Sigmoid colon (tissue), 7 donors: ENCODE results near the gene CIC. TPM values are rescaled to one million over a fixed set of nuclear protein-coding genes. Genes with fewer than 3 reads are reported as not detected.
"Not testable (repeated sequence)": the region's sequence is repeated elsewhere in the genome, so short reads cannot be mapped to it uniquely, and the experiment has no call there.

Experiments used
- DNase-seq: peaks from one replicate; pipeline ENCODE4 v3.0.0-alpha.2; 2019
- H3K27ac ChIP-seq, 4 donors: fragments of 200-600 bp; sonication (generic); one replicate each; pipeline ENCODE4 v1.5.1; 2016 to 2019; ENCODE audit warnings: mild to moderate bottlenecking in 1 of 4
- H3K27me3 ChIP-seq, 3 donors: fragments of 200-600 bp; sonication (generic); one replicate each; pipeline ENCODE4 v1.5.1; 2019; ENCODE audit warnings: mild to moderate bottlenecking in 1 of 3
- H3K36me3 ChIP-seq, 4 donors: fragments of 200-600 bp; sonication (generic); one replicate each; pipeline ENCODE4 v1.5.1; 2016 to 2019
- H3K4me1 ChIP-seq, 4 donors: fragments of 200-600 bp; sonication (generic); one replicate each; pipeline ENCODE4 v1.5.1; 2017 to 2019
- H3K4me3 ChIP-seq, 4 donors: fragments of 200-600 bp; sonication (generic); one replicate each; pipeline ENCODE4 v1.5.1; 2017 to 2019; ENCODE audit warnings: mild to moderate bottlenecking in 2 of 4, moderate library complexity in 1 of 4
- H3K9me3 ChIP-seq, 4 donors: fragments of 200-600 bp in 3 of 4; sonication (generic) in 3 of 4; one replicate each; pipeline versions ENCODE4 v1.5.1 to v1.6.1; 2013 to 2019
- CTCF ChIP-seq, 4 experiments: fragments of 450-650 bp in 3 of 4; fragments of 200-600 bp in 1 of 4; IDR thresholded peaks; one replicate each; pipeline ENCODE4 v1.5.1; 2016 to 2019; ENCODE audit warnings: antibody characterized with exemption in 4 of 4, mild to moderate bottlenecking in 3 of 4, moderate library complexity in 2 of 4
- EP300 ChIP-seq, 4 donors: sonication (generic); formaldehyde crosslinking; IDR thresholded peaks; one replicate each; pipeline ENCODE4 v1.6.1; 2017; ENCODE audit warnings: antibody characterized with exemption in 4 of 4
- POLR2A ChIP-seq, 2 donors: fragments of 450-650 bp; IDR thresholded peaks; one replicate each; pipeline ENCODE4 v1.6.1; 2016; ENCODE audit warnings: antibody characterized with exemption in 2 of 2, mild to moderate bottlenecking in 2 of 2, moderate library complexity in 2 of 2
- POLR2AphosphoS5 ChIP-seq, 4 donors: sonication (generic); formaldehyde crosslinking; IDR thresholded peaks; one replicate each; pipeline ENCODE4 v1.6.1; 2017; ENCODE audit warnings: antibody characterized with exemption in 4 of 4
- WGBS, 2 donors: extraction: QIAGEN DNeasy Blood & Tissue Kit; methylation state at CpG; one replicate each; pipeline ENCODE4 v1.1.7; 2013; 5-methylcytosine and 5-hydroxymethylcytosine counted together
- intact Hi-C: fragments of 100-400 bp; cut with DNase I; formaldehyde crosslinking; loops from one replicate; pipeline ENCODE4 v1.15.1; 2023
- polyA plus RNA-seq, 3 donors: library from polyadenylated mRNA; stranded (reverse); fragments of 200-250 nt; gene quantifications; one replicate each; pipeline ENCODE4 v1.2.3, GENCODE V29; 2013
- total RNA-seq, 4 donors: library from RNA; depleted of rRNA; stranded (reverse); fragments of >200 nt; gene quantifications; one replicate each; pipeline ENCODE4 v1.1.0, GENCODE V29; 2016
- donor health status: healthy with polysubstance abuse.
- donor health status: Bipolar disorder and iron deficiency.
- donor health status: healthy.

The CIC gene
- total and polyA plus RNA-seq, 7 donors, result 8.4 to 42.1 (median 20.0) TPM

DNA sequence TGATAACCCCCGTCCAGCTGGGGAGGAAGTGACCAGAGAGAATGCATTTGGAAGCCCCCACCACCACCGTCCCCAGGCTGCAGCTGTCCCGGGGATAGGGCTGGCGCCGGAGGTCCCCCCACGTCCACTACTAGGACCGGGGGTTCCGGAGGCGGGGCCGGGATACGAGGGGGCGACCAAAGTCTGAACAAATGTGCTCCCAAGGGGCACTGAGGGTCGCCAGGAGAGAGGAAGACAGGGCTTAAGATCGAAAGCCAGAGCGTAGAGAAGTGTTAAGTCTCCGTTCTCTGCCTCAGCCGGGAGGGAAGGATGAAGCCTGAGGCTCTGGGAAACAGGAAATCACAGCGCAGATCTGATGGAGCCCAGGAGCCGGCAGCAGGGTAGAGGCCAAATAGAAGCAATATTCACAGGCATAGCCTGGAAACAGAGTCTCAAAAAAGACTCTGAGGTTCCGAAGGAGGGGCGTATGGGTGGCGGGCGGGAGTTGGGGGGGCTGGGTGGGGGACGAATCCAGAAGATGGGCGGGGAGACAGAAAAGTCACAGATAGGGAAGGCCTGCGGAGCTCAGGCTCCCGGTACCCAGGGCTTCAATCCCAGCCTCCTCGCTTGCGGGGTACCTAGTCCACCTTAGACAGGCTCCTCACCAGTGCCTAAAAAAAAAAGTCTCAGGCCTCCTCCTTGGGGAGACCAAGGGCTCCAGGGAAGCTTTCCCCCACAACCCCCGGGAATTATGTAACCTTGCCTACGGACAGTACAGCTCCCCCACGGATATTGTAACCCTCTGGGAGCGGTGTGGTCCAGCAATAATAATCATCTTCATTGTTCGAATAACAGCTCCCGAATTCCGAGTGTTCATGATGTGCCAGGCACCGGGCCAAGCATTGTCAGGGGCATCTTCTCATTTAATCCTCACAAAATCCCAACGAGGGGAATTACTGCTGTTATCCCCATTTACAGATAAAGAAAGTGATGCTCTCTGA, 13.0 kb upstream of the CIC start:
- Histone ChIP-seq H3K27ac (peak overlapping the region; percentile 99 to 100 (median 100)), H3K4me1 (peaks cover 0 to 40% (median 29%) of the 10 kb centered on the region in 4 donors), H3K27me3 (no peaks in the 10 kb centered on the region), H3K9me3 (no peaks in the 10 kb centered on the region), H3K4me3 (peak overlapping the region; percentile 84 to 100 (median 98)), H3K36me3 (no peaks in the 10 kb centered on the region)
- DNase-seq, result peak; percentile 84
- peak; percentile 25 to 71 (median 58) for TF ChIP-seq POLR2AphosphoS5 (IDR thresholded peaks at IDR 0.05)
- TF ChIP-seq EP300 (IDR thresholded peaks at IDR 0.05), result no peak
- TF ChIP-seq POLR2A (IDR thresholded peaks at IDR 0.05), result no peak
- no peak for TF ChIP-seq CTCF (IDR thresholded peaks at IDR 0.05)
- whole genome bisulfite sequencing, 2 donors, result 4 to 11% methylated on average over 38 of the region's 38 CpGs
- intact Hi-C loops, result loop anchor here (1.0 to 2.0 kb wide), 2 partner anchors 12 to 25 kb away; no protein-coding TSS in a partner anchor

GRCh38 chr19:42257842-42258241, 11.2 kb upstream of the CIC start:
- H3K36me3 ChIP-seq, DNase-seq, H3K9me3 ChIP-seq, H3K27me3 ChIP-seq, H3K4me3 ChIP-seq, H3K27ac ChIP-seq, intact Hi-C loops: not testable (repeated sequence)
- peaks cover 0 to 22% (median 11%) of the 10 kb centered on the region in 4 donors for H3K4me1 ChIP-seq
- WGBS, 2 donors, result 57 to 89% methylated on average over 3 of the region's 3 CpGs

- 93 to 94% methylated on average over 3 of the region's 3 CpGs for WGBS, 2 donors
- Histone ChIP-seq H3K4me1 (peaks cover 0 to 5% (median 2%) of the 10 kb centered on the region in 4 donors), H3K4me3 (no peak overlapping the region), H3K27ac (no peak overlapping the region), H3K36me3 (no peaks in the 10 kb centered on the region), H3K27me3 (no peaks in the 10 kb centered on the region), H3K9me3 (no peaks in the 10 kb centered on the region)
- intact Hi-C loops, result no loop called here
- no peak for TF ChIP-seq POLR2AphosphoS5 (IDR thresholded peaks at IDR 0.05)
- TF ChIP-seq EP300 (IDR thresholded peaks at IDR 0.05), result no peak
- no peak for TF ChIP-seq POLR2A (IDR thresholded peaks at IDR 0.05)
- TF ChIP-seq CTCF (IDR thresholded peaks at IDR 0.05), result no peak
- DNase-seq, result no peak
Measured at GRCh38 chr19:42261763-42262162, 7.3 kb upstream of the CIC start.

DNA sequence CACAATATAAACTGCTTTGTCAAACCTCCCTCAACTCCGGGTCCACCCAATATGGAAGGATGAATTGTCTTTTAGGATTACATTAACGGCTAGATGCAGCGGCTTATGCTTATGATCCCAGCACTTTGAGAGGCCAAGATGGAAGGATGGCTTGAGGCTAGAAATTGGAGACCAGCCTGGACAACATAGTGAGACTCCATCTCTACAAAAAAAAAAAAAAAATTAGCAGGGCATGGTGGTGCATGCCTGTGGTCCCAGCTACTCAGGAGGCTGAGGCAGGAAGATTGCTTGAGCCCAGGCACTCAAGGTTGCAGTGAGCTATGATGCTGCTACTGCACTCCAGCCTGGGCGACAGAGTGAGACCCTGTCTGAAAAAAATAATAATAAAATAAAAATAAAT, 2.9 kb upstream of the CIC start:
- H3K4me1 ChIP-seq, result peaks cover 0 to 25% (median 22%) of the 10 kb centered on the region in 4 donors
- DNase-seq, intact Hi-C loops, H3K27ac ChIP-seq, H3K36me3 ChIP-seq, H3K9me3 ChIP-seq, H3K4me3 ChIP-seq, H3K27me3 ChIP-seq: not testable (repeated sequence)
- WGBS, 2 donors, result 94 to 96% methylated on average over 4 of the region's 4 CpGs

DNA sequence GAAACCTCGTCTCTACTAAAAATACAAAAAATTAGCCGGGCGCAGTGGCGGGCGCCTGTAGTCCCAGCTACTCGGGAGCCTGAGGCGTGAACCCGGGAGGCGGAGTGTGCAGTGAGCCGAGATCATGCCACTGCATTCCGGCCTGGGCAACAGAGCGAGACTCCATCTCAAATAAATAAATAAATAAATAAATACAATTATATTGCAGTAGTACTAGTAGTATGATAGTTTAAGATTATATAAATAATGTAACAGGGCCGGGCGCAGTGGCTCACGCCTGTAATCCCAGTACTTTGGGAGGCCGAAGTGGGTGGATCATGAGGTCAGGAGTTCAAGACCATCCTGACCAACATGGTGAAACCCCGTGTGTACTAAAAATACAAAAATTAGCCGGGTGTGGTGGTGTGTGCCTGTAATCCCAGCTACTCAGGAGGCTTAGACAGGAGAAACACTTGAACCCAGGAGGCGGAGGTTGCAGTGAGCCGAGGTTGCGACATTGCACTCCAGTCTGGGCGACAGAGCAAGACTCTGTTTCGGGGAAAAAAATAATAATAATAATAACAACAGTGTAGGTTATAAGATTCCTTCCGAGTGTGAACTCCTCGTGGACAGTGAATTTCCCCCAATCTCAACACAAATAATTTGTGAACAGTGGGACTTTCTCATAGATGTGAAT, 2.0 kb upstream of the CIC start:
- peak overlapping the region in 3 of 4 donors; percentile 94 to 99 (median 97) for H3K27ac ChIP-seq
- H3K36me3 ChIP-seq, H3K27me3 ChIP-seq, H3K9me3 ChIP-seq, intact Hi-C loops, H3K4me3 ChIP-seq: not testable (repeated sequence)
- DNase-seq, result peak; percentile 64
- H3K4me1 ChIP-seq, result peaks cover 0 to 32% (median 29%) of the 10 kb centered on the region in 4 donors
- WGBS, 2 donors, result 89 to 94% methylated on average over 24 to 25 of the region's 25 CpGs

- Histone ChIP-seq H3K27me3 (no peaks in the 10 kb centered on the region), H3K27ac (peak overlapping the region; percentile 94 to 99 (median 98)), H3K4me3 (peak overlapping the region; percentile 21 to 69 (median 58)), H3K36me3 (peaks cover 0 to 10% (median 3%) of the 10 kb centered on the region in 4 donors), H3K4me1 (peaks cover 0 to 32% (median 29%) of the 10 kb centered on the region in 4 donors), H3K9me3 (no peaks in the 10 kb centered on the region)
- intact Hi-C loops, result loop anchor here (1.0 kb wide), 1 partner anchor 12 kb away; the partner anchor contains the start of gene ERF
- 5 to 10% methylated on average over 13 of the region's 13 CpGs for WGBS, 2 donors
- no peak for TF ChIP-seq CTCF (IDR thresholded peaks at IDR 0.05)
- no peak for TF ChIP-seq POLR2A (IDR thresholded peaks at IDR 0.05)
- TF ChIP-seq POLR2AphosphoS5 (IDR thresholded peaks at IDR 0.05), result no peak
- TF ChIP-seq EP300 (IDR thresholded peaks at IDR 0.05), result no peak
- DNase-seq, result peak; percentile 61
Measured at GRCh38 chr19:42267644-42268141, 1.4 kb upstream of the CIC start.
